Upper lobe of left lung (tissue), 4 donors: Measurements from ENCODE around the gene METAP2.
"Not testable (repeated sequence)": the region's sequence is repeated elsewhere in the genome, so short reads cannot be mapped to it uniquely, and the experiment has no call there.

Experiments
- CTCF ChIP-seq, 6 experiments: fragments of 450-650 bp in 4 of 6; fragments of 200-600 bp in 2 of 6; sonication (generic) in 2 of 6; IDR thresholded peaks; one replicate each; pipeline ENCODE4 v1.5.1; 2016 to 2019; ENCODE audit warnings: antibody characterized with exemption in 6 of 6
- EP300 ChIP-seq, 4 donors: sonication (generic); formaldehyde crosslinking; IDR thresholded peaks; one replicate each; pipeline ENCODE4 v1.5.1; 2017; ENCODE audit warnings: antibody characterized with exemption in 4 of 4, control low read depth in 2 of 4
- POLR2A ChIP-seq, 4 donors: fragments of 450-650 bp; IDR thresholded peaks; one replicate each; pipeline ENCODE4 v1.5.1; 2016 to 2017; ENCODE audit warnings: antibody characterized with exemption in 4 of 4, mild to moderate bottlenecking in 2 of 4
- POLR2AphosphoS5 ChIP-seq, 2 donors: sonication (generic); formaldehyde crosslinking; IDR thresholded peaks; one replicate each; pipeline ENCODE4 v1.5.1; 2017; ENCODE audit warnings: antibody characterized with exemption in 2 of 2

DNA sequence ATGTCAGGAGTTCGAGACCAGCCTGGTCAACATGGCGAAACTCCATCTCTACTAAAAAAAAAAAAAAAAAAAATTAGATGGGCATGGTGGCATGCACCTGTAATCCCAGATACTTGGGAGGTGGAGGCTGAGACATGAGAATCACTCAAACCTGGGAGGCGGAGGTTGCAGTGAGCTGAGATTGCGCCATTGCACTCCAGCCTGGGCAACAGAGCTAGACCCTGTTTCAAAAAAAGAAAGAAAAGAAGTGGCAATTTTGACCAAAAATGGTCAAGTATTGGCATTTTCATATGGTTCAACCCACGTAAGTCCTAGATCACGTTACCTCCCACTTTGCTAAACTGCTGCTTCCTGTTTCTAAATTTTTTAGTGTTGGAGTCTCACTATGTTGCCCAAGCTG is 8.6 kb downstream of the METAP2 start:
- not testable (repeated sequence) for TF ChIP-seq CTCF, POLR2AphosphoS5, POLR2A, EP300 (IDR thresholded peaks at IDR 0.05)
